Skeletal muscle cell (primary cell): ENCODE results near the gene MAMDC2.

Experiments used
- DNase-seq: peaks from one replicate; pipeline ENCODE4 v3.0.0-alpha.2; 2010; ENCODE audit warnings: low read depth
- H3K4me3 ChIP-seq: 2 replicates; pipeline ENCODE4 v1.5.1; 2011; ENCODE audit warnings: low read depth, mild to moderate bottlenecking, control low read depth, low read length, moderate library complexity

MAMDC2 gene

GRCh38 chr9:70060148-70060882, 16.7 kb downstream of the MAMDC2 start:
- no peak for DNase-seq
- H3K4me3 ChIP-seq: no peak overlapping the region

DNA sequence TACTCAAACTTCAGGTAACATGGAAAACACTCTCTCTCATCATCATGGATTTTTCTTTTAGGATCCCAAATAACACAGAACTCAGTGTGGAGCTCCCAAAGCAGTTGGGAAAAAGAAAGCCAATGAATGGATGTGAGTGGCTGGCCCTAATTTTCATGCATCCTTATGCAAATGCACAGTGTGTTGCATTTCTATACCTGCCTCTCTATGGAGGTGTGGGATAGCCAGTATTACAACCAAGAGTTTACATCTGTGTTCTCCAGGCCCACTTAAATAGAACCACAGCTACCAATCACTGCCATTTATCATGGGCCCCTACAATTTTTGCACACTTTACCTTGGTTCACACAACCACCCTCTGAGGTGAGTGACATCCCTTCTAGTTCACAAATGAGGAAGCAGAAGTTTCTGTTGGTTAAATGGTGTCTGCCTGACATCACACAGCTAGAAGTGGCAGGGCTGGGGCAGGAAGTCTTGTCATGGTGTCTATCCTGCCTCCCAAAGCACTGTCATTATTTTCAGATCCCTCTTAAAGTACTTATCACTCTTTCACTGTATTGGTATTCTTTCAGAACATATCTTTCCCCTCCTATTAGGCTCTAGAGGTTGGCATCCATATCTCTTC, 17.3 kb downstream of the MAMDC2 start:
- no peak overlapping the region for H3K4me3 ChIP-seq
- DNase-seq: no peak

GRCh38 chr9:70061776-70062175, 18.1 kb downstream of the MAMDC2 start:
- no peak for DNase-seq
- no peak overlapping the region for H3K4me3 ChIP-seq

GRCh38 chr9:70064496-70064895, 20.8 kb downstream of the MAMDC2 start:
- DNase-seq: no peak
- no peak overlapping the region for H3K4me3 ChIP-seq

- DNase-seq: no peak
- H3K4me3 ChIP-seq: no peak overlapping the region
Observed at GRCh38 chr9:70065572-70065971, 21.9 kb downstream of the MAMDC2 start.

DNA sequence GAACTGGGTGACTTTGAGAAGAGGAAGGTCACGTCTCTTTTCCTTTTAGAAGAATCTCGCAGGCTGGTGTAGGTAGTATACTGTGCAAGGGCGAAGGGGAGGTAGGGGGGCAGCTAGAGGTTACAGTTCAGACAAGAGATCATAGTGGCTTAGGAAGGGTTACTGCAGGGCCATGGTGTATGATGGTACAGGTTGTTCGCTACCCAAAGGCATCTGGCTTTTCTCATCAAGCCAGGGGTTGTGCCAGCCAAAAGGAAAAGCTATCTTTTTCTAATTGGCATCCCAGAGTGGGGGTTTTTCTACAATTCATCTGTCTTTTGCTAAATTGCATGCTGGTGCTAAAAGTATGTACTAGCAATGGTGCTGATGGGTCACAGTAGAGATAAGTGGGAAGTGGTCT, 22.8 kb downstream of the MAMDC2 start:
- no peak overlapping the region for H3K4me3 ChIP-seq
- no peak for DNase-seq

DNA sequence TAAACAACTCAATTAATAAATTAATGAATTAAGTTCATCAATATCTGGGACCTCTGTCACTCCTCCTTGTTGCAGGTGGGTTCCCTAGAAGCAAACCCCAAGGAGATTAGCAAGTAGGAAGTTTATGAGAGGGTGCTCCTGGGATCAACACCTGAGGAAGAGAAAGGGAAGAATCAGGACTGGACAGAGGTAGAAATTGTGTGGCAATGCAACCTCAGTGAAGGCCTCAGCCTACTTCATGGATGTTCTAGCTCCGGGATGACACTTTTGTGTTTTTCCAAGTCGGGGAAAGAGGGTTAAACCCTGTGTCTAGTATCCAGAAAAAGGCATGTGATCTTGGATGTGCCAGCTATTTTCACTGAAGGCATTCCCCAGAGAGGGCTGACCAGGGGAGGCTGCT, 23.2 kb downstream of the MAMDC2 start:
- H3K4me3 ChIP-seq: no peak overlapping the region
- DNase-seq: no peak

DNA sequence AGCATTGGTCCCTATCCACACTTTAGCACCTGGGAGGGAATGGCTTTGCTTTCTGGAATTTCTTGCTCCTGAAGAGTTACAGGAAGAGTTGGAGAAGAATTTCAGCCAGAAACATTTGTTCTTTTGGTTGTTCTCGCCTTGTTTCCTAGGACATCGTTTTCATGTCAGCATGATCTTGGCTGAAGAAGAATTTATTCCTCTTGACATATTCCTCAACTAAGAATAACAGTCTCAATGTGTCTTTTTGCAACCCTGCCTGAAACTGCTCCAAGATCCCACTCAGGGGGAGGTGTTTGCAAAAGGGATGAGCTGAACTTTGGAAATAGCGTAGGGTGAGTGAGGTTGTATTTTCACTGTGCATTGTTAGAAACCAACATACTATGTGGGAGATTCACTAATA, 26.1 kb downstream of the MAMDC2 start:
- no peak overlapping the region for H3K4me3 ChIP-seq
- DNase-seq: no peak

GRCh38 chr9:70073193-70073592, 29.5 kb downstream of the MAMDC2 start:
- H3K4me3 ChIP-seq: no peak overlapping the region

DNA sequence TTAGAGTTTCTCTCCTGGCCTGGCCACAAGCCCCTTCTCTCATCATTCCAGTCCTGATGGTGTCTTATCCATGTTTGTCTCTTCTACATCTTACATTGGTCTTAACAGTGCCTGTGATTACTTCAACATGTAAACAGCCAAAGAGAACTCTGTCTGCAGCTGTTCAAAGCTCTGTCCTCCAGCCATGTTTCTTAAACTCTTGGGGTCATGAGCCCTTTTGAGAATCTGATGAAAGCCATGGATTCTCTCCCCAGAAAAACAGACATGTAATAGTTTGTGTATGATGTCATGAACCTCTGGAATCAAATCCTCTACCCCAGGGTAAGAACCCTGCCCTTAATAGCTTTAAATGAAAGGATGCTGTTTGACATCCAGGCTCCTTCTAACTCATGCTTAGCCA, 30.1 kb downstream of the MAMDC2 start:
- no peak overlapping the region for H3K4me3 ChIP-seq
- DNase-seq: no peak

More at GRCh38 chr9:70073193-70073592, 29.5 kb downstream of the MAMDC2 start:
- no peak for DNase-seq

DNA sequence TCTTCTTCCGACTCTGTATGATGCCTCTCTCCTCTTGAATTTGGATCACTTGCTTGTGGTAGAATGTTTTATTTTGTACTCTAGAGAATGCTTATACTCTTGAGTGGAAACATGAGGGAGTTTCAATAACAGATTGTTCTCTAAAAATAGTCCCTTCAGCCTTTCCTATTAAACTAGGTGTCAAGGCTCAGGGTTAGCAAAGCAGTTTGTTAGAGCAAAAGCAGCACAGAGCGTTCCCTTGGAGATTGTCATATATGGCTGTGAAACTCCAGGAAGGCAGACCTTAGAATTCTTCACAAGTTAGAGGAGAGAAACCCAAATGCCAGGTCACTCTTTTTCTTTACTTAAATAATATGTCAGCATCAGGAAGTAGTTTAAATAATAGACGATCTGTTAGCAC, 33.0 kb downstream of the MAMDC2 start:
- H3K4me3 ChIP-seq: no peak overlapping the region
- no peak for DNase-seq

GRCh38 chr9:70079417-70080037, 35.9 kb downstream of the MAMDC2 start:
- H3K4me3 ChIP-seq: no peak overlapping the region
- DNase-seq: no peak

DNA sequence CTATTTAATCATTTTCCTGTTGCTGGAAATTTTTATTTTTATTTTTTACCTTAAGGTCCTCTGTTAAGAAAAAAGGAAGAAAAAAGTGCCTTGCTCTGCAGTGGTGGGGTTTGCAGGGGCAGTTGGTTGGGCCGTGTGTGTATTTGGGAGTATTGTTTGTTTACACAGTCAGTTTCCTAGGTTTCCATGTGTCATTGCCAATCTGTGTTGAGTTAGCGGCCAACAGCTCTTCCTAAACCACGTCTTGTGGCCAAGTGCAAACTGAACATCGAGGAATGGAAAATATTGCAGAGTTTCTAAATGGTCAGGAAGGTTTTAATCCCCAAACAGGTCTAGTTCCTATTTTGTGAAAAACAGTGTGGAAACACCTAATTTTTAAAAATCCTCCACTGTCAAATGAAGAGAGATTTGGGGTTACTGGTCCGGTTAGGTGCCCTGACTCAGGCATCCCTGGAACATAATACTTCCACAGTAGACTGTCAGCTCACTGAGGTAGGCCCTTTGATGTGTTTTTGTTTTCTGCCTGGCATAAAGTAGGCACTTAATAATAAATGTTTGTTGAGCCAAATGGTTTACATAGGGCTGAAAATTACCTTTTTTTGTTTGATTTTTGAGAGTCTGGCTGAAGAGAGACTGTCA, 37.0 kb downstream of the MAMDC2 start:
- no peak for DNase-seq
- H3K4me3 ChIP-seq: no peak overlapping the region

DNA sequence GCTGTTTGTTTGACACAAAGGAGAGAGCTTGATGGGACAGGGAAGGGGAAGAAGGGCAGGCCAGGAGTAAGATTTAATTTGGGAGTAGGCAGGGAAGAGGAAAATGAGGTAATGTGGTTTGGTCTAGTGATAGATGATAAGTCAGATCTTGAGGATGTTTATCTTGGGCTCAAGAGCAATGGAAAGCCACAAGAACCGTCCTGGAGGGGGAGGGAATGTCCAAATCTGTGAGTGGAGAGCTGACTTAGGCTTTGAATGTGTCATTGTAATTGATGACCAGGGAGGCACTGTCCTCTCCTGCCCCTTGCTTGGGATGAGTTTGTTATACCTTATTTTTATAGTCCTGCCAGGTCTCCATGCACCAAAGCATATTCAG, 37.5 kb downstream of the MAMDC2 start:
- peak; percentile 44 for DNase-seq

DNA sequence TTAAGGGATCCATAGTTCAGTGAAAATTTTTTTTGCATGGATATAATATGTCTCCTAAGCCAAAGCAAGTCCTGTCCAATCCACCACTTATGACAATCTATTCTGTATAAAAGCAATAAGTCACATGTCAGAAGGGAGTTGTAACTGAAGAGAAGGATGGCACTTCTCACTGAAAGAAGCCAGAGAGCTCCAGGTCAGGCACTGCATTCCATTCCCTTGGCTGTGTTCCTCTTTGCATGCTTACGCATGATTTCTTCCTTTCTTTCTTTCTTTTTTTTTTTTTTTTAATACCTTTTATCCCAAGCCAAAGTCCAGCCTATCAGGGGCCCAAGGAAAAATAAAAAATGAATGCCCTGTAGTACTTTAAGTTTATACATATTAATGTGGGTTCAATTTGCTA, 39.8 kb downstream of the MAMDC2 start:
- DNase-seq: no peak

More for the DNA sequence above, 37.5 kb downstream of the MAMDC2 start:
- no peak overlapping the region for H3K4me3 ChIP-seq

DNA sequence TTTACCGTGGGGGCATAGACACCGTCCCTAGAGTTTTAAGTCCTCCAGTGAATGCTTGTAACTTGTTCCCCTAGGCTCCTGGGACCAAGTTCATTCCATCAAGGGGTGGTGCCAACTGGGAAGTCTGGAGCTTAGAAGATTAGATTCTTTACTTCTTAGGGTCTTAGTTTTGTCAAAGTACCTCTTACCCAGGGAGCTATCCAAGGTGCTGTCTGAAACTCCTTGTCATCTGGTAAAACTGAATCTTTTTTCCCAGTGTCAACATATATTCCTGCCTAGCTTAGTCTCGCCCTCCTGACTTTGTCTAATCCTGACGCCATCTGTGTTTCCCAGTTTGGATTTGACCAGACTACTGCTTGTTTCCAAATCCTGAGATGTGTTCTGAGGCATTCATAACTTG, 41.6 kb downstream of the MAMDC2 start:
- DNase-seq: no peak
- H3K4me3 ChIP-seq: no peak overlapping the region

More for the DNA sequence above, 39.8 kb downstream of the MAMDC2 start:
- no peak overlapping the region for H3K4me3 ChIP-seq

GRCh38 chr9:70091103-70091502, 47.5 kb downstream of the MAMDC2 start:
- H3K4me3 ChIP-seq: no peak overlapping the region
- no peak for DNase-seq

- H3K4me3 ChIP-seq: no peak overlapping the region
- no peak for DNase-seq
Observed at GRCh38 chr9:70091572-70091971, 47.9 kb downstream of the MAMDC2 start.

GRCh38 chr9:70092190-70092589, 48.5 kb downstream of the MAMDC2 start:
- no peak for DNase-seq
- H3K4me3 ChIP-seq: no peak overlapping the region

DNA sequence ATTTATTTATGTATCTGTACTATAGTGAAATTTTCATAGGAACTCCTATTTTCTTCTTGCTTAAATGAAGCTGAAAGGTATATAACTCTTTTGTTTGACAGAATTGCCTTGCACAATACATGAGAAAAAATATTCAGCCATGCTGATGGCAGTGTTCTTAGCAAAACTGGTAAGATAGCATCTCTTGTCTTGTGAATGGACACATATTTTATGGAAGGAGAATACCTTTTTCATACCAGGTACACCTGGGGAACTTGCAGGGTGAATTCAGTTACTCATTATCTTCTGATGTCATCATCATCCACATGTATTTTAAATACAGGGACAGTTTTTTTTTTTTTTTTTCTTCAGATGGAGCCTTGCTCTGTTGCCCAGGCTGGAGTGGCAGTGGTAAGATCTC, 49.4 kb downstream of the MAMDC2 start:
- DNase-seq: no peak
- no peak overlapping the region for H3K4me3 ChIP-seq
